ENCODE data around the gene PPM1B.

GRCh38 chr2:44137048-44137447 is 31.6 kb upstream of the PPM1B start:
- TF ChIP-seq CTCF (IDR thresholded peaks at IDR 0.05; ENCODE audit: low read depth, low read length, poor library complexity, severe bottlenecking): no peak
- TF ChIP-seq EZH2phosphoT487 (IDR thresholded peaks at IDR 0.05; ENCODE audit: borderline replicate concordance, low read length): no peak
